Neural progenitor cell (in vitro differentiated cells): ENCODE data around the gene TMEM40. TPM values are rescaled to one million over a fixed set of nuclear protein-coding genes. Genes with fewer than 3 reads are reported as not detected.

Experiments used
- DNase-seq: peaks from one replicate; pipeline ENCODE4 v3.0.0-alpha.2; 2016; ENCODE audit warnings: low spot score
- H2AFZ ChIP-seq: fragments of 200-600 bp; sonication (generic); replicated peaks from 2 replicates; pipeline ENCODE4 v1.6.1; 2016; ENCODE audit warnings: antibody characterized with exemption
- H3F3A ChIP-seq: fragments of 200-600 bp; sonication (generic); 2 replicates; pipeline ENCODE4 v1.6.1; 2016; ENCODE audit warnings: antibody characterized with exemption, low read depth
- H3K27ac ChIP-seq: fragments of 200-600 bp; sonication (generic); 2 replicates; pipeline ENCODE4 v1.5.1; 2016; ENCODE audit warnings: mild to moderate bottlenecking
- H3K27me3 ChIP-seq: fragments of 200-600 bp; sonication (generic); 2 replicates; pipeline ENCODE4 v1.6.1; 2016; ENCODE audit warnings: mild to moderate bottlenecking, moderate library complexity
- H3K36me3 ChIP-seq: fragments of 200-600 bp; sonication (generic); 2 replicates; pipeline ENCODE4 v1.5.1; 2016
- H3K4me1 ChIP-seq: fragments of 200-600 bp; sonication (generic); 2 replicates; pipeline ENCODE4 v1.6.1; 2016; ENCODE audit warnings: mixed run types
- H3K4me2 ChIP-seq: fragments of 200-600 bp; sonication (generic); 2 replicates; pipeline ENCODE4 v1.6.1; 2016
- H3K4me3 ChIP-seq: fragments of 200-600 bp; sonication (generic); 2 replicates; pipeline ENCODE4 v1.5.1; 2016
- H3K79me2 ChIP-seq: fragments of 200-600 bp; sonication (generic); 2 replicates; pipeline ENCODE4 v1.6.1; 2016; ENCODE audit warnings: low read depth
- H3K9ac ChIP-seq: fragments of 200-600 bp; sonication (generic); 2 replicates; pipeline ENCODE4 v1.6.1; 2016
- H3K9me3 ChIP-seq: fragments of 200-600 bp; sonication (generic); 2 replicates; pipeline ENCODE4 v1.5.1; 2016; ENCODE audit warnings: low read depth
- H4K20me1 ChIP-seq: fragments of 200-600 bp; sonication (generic); 2 replicates; pipeline ENCODE4 v1.6.1; 2016; ENCODE audit warnings: low read depth
- H3K27ac Mint-ChIP-seq: 3 replicates; pipeline ENCODE4 v1.8.0; 2021; ENCODE audit warnings: mixed read lengths
- H3K27me3 Mint-ChIP-seq: 2 replicates; pipeline ENCODE4 v1.8.0; 2022; ENCODE audit warnings: low read depth, mild to moderate bottlenecking, inconsistent platforms, moderate library complexity, mixed read lengths; ENCODE audit not compliant: insufficient read depth
- H3K36me3 Mint-ChIP-seq: 3 replicates; pipeline ENCODE4 v1.8.0; 2021; ENCODE audit warnings: mixed read lengths
- H3K4me1 Mint-ChIP-seq: 3 replicates; pipeline ENCODE4 v1.8.0; 2021; ENCODE audit warnings: mixed read lengths
- H3K4me3 Mint-ChIP-seq: 3 replicates; pipeline ENCODE4 v1.8.0; 2021; ENCODE audit warnings: mild to moderate bottlenecking, moderate library complexity, mixed read lengths
- H3K9me3 Mint-ChIP-seq: 3 replicates; pipeline ENCODE4 v1.8.0; 2020; ENCODE audit warnings: mixed read lengths
- CTCF ChIP-seq: fragments of 200-600 bp; sonication (generic); IDR thresholded peaks from 2 replicates; pipeline ENCODE4 v1.5.1; 2017; ENCODE audit warnings: antibody characterized with exemption, mild to moderate bottlenecking
- EZH2 ChIP-seq: fragments of 200-600 bp; sonication (generic); IDR thresholded peaks from 2 replicates; pipeline ENCODE4 v1.6.1; 2017; ENCODE audit warnings: antibody characterized with exemption, mild to moderate bottlenecking, moderate library complexity
- EZH2phosphoT487 ChIP-seq: fragments of 200-600 bp; sonication (generic); IDR thresholded peaks from 2 replicates; pipeline ENCODE4 v1.6.1; 2017; ENCODE audit warnings: antibody characterized with exemption
- total RNA-seq: library from RNA; depleted of rRNA; stranded (reverse); fragments of >200 nt; gene quantifications from 2 replicates; pipeline ENCODE4 v1.2.3, GENCODE V29; 2015; ENCODE audit warnings: low replicate concordance

Gene TMEM40
- total RNA-seq, 1 donor from 2014 or later = not detected

- Mint-ChIP-seq H3K4me3 (no peak overlapping the region), H3K36me3 (no peaks in the 10 kb centered on the region), H3K27me3 (no peaks in the 10 kb centered on the region), H3K9me3 (no peaks in the 10 kb centered on the region), H3K4me1 (no peaks in the 10 kb centered on the region), H3K27ac (no peak overlapping the region)
- H3K4me1 ChIP-seq = no peaks in the 10 kb centered on the region
- TF ChIP-seq CTCF = no peak
- no peak for TF ChIP-seq EZH2phosphoT487
- no peak for TF ChIP-seq EZH2
- no peak for DNase-seq
- H3K36me3 ChIP-seq = no peaks in the 10 kb centered on the region
- no peaks in the 10 kb centered on the region for H3K27me3 ChIP-seq
- no peaks in the 10 kb centered on the region for H3F3A ChIP-seq
- H3K9ac ChIP-seq = no peak overlapping the region
- H3K79me2 ChIP-seq = no peaks in the 10 kb centered on the region
- no peak overlapping the region for H3K4me2 ChIP-seq
- no peaks in the 10 kb centered on the region for H4K20me1 ChIP-seq
- no peak overlapping the region for H2AFZ ChIP-seq
- H3K27ac ChIP-seq = no peak overlapping the region
- H3K9me3 ChIP-seq = no peaks in the 10 kb centered on the region
- no peak overlapping the region for H3K4me3 ChIP-seq
Observed at GRCh38 chr3:12687948-12688347, 71.1 kb downstream of the TMEM40 start.

DNA sequence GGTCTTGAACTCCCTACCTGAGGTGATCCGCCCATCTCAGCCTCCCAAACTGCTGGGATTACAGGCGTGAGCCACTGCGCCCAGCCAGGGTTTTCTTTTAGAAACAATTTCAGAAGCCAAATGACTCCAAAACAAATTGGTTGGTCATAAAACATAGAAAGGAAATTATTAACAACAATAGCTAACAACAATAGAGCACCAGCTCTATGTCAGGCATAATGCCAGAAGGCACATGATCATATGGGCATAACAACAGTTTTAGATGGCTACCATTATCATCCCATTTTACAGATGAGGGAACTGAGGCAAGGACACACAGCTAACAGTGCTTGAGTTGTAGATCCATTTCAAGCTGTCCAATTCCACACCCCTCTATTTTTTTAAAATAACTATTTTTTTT, 73.0 kb downstream of the TMEM40 start:
- no peaks in the 10 kb centered on the region for H3K36me3 ChIP-seq
- H3K27ac ChIP-seq = no peak overlapping the region
- H3K9ac ChIP-seq = no peak overlapping the region
- Mint-ChIP-seq H3K36me3 (no peaks in the 10 kb centered on the region), H3K4me1 (peaks cover 6% of the 10 kb centered on the region), H3K4me3 (no peak overlapping the region), H3K27ac (no peak overlapping the region), H3K9me3 (no peaks in the 10 kb centered on the region), H3K27me3 (no peaks in the 10 kb centered on the region)
- H3K27me3 ChIP-seq = no peaks in the 10 kb centered on the region
- DNase-seq = no peak
- no peak overlapping the region for H3K4me3 ChIP-seq
- TF ChIP-seq CTCF (no peak), EZH2phosphoT487 (no peak), EZH2 (no peak)
- H3K9me3 ChIP-seq = no peaks in the 10 kb centered on the region
- H3K4me1 ChIP-seq = no peaks in the 10 kb centered on the region
- H2AFZ ChIP-seq = no peak overlapping the region
- no peak overlapping the region for H3K4me2 ChIP-seq
- no peaks in the 10 kb centered on the region for H3F3A ChIP-seq
- H3K79me2 ChIP-seq = no peaks in the 10 kb centered on the region
- no peaks in the 10 kb centered on the region for H4K20me1 ChIP-seq

Other genes with a start within 250 kb of the TMEM40 start
- not detected in 2 replicates for gene MKRN2OS, start 213.8 kb downstream of the TMEM40 start, total RNA-seq
- gene MKRN2, start 202.2 kb downstream of the TMEM40 start, total RNA-seq = 26.2 and 26.5 TPM in 2 replicates
- 115 and 130 TPM in 2 replicates for gene RAF1, start 95.1 kb downstream of the TMEM40 start, total RNA-seq
- 2.4 and 6.9 TPM in 2 replicates for gene CAND2, start 37.4 kb upstream of the TMEM40 start, total RNA-seq
- 1,028 and 2,309 TPM in 2 replicates for gene RPL32, start 82.3 kb upstream of the TMEM40 start, total RNA-seq